ENCODE data around the gene AMT.

DNA sequence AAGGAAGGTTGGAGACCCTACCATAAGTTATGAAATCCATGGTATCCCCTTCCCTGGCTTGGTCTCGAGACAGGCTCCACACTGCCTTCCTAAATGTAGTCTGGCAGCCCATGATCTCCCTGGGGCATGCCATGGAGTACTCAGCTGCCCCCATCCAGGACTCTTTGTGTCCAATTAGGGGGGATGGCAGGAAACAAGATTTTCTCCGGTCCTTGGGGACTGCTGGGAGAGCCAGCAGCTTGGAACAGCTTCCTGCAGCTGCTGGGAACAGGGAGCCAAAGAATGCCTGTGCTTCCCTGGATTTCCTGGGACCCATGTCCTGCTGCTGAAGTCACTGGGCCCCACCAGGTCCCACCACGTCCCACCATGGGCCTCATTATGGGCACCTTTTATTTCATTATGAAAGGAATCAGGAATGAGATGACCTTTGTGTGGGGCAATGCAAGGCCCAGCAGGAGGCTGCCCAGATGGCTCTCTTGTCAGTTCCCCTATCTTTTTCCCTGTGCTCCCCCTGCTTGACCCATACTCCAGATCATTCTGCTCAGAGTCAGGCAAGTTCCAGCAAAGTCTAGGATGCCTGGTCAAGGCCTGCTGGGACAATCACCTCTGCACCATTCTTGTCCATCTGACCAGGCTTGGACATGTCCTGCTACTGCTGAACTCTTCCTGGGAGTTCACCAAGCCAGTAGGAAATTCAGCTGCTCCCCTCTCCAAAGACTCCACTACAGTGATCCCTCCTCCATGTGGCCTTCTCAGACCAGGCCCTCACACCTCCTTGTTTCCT lies 32.8 kb upstream of the AMT start:
- no peak for TF ChIP-seq CTCF (IDR thresholded peaks at IDR 0.05)
- no peak for TF ChIP-seq POLR2A (IDR thresholded peaks at IDR 0.05)
- TF ChIP-seq EP300 (IDR thresholded peaks at IDR 0.05; ENCODE audit: low read depth): no peak

Measured in transverse colon (tissue), 3 donors.